HG02885 (cell line): ENCODE data around the gene TLE3.

Source experiments
- ATAC-seq: cut with Tn5 transposase; IDR thresholded peaks from one replicate; pipeline ENCODE4 v1.9.1; 2021; ENCODE audit warnings: mild to moderate bottlenecking; ENCODE audit not compliant: unreplicated experiment, poor library complexity

The TLE3 gene

DNA sequence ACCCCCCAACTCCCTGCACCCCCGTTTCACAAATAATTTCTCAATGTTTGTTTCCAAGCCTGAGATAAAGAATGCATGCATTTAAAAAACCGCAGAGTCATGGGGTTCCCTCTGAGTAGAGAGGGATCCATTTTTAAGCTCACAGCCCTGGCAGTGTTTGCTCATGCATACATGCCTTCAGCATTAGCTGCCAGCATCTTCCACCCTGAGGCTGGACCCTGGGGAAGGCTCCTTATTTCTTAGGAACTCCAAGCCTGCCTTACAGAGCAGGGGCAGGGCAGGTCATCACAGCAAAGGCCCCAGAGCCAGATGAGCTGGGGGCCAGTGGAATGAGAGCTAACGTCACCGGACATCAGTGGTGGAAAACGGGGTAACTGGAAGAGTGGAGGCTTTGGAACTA lies 31.3 kb downstream of the TLE3 start:
- no peak for ATAC-seq

DNA sequence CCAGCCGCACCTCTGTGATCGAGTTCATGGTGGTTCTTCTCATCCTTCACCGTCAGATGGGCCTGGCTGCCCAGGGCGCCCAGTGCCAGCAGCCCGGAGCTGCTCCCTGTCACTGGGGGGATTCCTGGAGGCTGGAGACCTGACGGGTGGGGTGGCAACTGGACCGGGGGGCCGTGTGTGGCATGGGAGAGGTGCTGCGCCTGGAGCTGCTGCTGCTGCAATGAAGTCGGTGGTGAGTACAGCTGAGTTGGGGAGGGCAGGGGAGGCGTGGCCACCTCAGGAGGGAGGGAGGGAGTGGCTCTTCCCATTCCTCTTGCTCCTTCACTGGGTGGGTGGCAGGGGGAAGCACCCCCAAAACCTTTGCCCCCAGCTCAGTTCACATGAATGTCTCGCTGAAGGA lies 31.7 kb downstream of the TLE3 start:
- no peak for ATAC-seq

DNA sequence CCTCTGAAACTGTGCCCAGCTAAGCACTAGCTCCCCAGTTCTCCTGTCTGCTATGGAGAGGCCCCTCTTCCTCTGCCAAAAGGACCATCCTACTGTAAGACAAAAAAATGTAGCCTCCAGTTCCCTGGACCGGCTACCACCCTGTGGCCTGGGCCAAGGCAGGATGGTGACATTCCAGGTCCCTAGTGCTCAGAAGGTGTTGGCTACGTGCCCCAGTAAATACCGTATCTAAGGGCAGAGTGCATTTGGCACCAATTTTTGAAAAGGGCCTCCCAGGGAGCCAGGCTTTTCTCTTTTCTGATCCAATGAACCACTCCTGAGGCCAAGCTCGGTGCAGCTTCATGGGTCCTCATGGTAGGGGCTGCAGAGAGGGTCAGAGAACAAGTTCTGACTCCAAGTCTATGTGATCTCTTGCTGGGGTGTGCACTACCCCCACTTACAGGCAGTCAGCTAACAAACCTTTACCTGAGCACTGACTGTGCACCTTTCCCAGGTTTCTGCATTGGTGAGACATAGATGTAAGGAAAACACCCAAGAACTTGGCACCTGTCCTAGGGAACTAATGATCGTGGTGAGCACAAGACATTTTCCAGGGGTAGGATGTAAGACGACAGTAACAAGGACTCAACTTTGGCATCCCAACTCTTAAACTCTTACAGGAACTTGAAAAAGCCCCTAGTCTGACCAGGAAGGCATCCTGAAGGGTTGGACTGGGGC lies 32.6 kb downstream of the TLE3 start:
- no peak for ATAC-seq

DNA sequence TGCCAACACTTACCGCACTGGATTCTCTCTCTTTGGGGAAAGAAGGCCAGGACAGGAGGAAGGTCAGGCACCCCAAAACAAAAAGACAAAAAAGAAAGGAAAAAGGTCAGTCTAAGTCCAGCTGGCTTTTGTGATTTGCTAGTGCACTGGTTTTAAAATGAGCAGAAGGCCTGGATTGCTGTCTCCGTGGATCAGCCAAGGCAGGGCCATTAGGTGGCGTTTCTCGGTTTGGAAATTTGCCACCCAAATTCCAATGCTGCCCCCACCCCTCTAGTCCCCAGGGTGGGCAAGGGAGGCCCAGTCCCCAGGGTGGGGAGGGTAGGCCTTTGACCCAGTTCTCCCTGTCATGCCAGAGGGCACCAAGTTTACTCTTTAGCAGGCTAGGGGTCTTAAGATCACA lies 33.3 kb downstream of the TLE3 start:
- ATAC-seq = no peak

DNA sequence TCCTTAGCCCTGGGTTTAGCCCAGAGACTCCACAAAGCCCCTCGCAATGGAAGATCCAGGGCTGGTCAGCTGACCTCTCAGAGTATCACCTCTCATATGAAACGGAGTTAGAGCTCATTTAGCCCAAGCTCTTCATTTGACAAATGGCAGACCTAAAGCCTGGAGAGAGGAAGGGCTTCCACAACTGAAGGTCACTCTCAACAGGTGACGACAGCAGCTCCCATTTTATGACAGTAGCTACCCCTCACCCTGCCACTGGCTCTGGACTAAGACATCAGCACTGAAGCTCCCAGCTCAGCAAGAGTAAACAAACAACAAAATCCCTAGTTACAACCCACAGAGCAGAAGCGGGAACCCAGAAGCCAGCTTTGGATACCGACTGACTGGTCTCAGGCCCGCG lies 33.7 kb downstream of the TLE3 start:
- no peak for ATAC-seq

DNA sequence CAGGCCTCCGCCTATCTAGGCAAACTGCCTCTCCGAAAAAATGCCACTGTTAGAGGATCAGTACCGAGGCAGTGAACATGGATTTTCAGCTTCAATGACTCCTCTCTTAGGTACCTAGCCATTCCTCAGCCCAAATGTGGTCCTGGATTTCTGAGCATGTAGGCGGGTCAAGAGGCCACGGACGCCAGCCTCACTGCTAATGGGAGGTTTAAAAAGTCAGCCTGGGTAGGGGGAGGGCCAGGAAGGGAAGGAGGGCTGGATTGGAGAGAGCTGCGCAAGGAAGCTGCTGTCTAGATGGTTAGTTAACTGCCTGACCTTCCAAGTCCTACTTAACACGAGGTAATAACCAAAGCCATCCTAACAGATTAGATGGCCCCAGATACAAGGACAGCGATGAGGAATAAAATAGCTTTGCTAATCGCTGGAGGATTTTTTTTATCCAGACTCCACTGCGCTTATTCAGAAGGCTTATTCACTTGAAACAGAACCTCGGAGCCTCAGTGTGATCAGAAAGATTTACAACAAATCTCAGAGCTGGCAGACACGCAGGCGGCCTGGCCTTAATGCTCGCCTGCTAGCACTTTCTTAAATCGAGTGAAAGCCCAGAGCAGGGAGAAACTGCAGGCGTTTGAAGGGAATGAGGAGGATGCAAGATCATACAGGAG lies 34.3 kb downstream of the TLE3 start:
- ATAC-seq = no peak

DNA sequence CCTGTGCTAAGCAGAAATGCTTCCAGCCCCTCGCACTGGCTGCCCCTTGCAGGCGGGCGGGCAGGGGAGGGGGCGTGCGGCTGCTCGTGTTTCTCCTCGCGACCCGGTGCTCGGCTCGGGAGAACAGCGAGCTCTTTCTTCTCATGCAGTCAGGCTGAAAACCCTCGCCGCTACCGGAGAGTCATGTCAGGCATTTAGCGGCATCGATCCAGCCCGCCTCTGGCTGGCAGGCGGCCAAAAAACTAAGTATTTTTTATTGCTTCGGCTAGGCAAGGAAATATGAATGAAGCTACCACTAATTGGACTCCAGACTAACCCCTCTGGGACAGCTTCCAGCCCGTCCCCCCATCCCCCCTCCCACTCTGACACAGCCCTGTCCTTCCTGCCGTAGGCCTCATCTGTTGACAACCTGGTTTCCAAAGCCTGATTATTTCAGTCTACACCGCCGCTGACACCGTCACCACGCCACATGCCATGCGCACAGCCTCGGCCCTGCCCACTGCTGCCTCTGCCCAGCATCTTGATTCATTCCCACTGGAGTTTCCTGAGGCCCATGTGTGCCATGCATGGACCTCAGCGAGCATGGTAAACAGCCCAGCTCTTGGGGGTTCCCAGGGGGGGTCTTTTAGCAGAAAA lies 35.3 kb downstream of the TLE3 start:
- no peak for ATAC-seq

DNA sequence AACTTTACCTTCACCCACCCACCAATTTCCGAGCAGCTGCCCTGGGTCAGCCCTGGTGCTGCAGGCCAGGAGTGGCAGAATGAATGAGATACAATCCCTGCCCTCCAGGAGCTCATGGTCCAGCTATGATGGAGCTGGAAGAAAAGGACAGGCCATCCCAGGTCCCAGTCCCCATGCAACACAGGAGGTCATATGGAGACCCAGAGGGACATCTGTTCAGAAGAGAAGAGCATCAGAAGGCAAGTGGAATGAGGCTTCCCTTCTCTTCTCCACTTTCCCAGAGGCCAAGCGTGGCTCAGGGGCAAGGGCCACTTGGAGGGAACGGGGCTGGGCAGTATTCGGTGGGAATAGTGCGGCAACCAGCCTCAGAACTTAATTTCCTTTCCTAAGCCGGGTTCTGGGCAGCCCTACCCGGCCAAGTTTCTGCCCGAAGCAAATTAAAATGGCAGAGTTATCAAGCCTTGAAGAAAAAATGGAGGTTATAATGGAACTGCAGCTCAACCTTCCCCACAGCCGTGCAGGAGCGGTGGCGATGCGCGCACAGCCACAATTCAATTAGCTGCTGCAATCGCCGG lies 35.9 kb downstream of the TLE3 start:
- no peak for ATAC-seq

DNA sequence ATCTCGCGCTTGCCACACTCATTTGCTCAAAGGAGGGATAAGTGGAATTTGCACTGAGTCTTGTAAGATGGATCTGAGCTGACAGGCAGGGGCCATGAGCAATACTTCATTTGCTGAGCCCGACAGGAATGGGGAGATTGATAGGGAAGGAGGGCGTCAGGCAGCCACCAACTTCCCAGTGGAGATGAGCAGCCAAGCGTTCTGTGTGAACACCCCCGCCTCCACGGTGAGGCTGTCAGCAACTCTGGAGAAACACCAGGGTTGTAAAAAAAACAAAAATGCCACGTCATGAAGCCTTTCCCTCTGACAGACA lies 36.8 kb downstream of the TLE3 start:
- ATAC-seq = no peak

DNA sequence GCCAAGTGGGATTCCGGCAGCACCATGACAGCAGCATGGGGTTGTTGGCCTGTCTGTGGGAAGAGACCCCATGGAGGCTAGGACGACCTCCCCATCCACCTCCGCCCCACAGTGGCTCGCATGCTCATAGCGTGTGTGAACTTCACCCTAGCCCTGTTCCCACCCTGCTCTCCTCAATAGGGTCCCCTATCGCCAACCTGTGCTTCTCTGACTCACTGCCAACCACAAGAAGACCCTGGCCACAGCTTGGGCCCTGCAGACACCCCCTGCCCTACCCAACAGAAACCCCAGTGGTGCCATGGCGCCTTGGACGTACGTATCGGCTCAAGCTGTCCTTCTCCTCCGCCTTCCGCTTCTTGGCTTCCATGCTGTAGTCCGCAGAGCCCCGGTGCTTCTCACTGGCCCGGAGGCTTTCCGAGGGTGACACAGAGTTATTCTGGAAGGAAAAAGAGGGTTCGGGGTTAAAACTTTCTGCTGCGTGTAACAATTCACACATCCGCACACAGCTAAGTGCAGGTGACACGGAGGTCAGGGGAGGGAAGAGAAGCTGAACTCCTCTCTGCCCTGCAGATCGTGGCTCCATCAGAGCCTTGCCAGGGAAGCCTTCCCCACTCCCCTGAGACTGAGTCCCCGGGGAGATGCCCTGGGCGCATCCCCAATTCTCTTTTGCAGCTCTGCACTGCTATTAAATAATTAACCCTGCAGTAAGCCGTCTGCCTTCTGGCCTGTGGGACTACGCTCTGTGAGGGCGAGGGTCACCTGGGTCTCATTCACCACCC lies 37.3 kb downstream of the TLE3 start:
- ATAC-seq = no peak

DNA sequence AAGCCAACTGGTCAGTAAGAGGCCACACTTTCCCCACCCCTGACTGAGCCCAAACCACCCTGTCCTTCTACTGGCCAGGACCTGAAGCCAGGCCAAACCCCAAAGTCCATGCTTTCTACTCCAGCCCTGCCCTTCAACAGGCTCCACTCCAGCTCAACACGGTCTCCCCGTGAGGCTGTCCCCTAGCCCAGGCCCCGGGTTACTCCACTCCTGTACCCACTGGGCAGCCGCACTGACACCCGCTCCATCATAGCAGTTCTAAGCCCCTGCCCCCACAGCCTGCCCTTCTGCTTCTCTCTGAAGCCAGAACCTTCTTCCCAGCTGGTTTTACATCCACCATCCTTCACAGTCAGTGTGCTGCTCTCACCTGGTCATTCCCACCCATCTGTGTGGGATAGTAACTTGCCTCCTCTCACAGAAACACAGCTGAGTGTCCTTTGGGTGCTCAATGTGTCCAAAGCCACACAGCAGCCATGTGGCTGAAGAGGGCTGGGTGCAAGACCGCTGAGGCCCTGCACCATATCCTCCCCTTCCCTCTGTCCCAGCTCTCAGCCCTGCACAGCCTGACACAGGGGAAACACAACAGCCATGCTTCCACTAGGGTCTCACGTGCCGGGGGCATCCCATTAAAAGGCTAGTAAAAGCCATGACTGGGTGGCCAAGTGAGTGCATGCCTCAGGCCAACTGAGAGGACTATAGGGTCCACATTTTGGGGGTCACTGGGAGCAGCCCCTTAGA lies 38.1 kb downstream of the TLE3 start:
- no peak for ATAC-seq

DNA sequence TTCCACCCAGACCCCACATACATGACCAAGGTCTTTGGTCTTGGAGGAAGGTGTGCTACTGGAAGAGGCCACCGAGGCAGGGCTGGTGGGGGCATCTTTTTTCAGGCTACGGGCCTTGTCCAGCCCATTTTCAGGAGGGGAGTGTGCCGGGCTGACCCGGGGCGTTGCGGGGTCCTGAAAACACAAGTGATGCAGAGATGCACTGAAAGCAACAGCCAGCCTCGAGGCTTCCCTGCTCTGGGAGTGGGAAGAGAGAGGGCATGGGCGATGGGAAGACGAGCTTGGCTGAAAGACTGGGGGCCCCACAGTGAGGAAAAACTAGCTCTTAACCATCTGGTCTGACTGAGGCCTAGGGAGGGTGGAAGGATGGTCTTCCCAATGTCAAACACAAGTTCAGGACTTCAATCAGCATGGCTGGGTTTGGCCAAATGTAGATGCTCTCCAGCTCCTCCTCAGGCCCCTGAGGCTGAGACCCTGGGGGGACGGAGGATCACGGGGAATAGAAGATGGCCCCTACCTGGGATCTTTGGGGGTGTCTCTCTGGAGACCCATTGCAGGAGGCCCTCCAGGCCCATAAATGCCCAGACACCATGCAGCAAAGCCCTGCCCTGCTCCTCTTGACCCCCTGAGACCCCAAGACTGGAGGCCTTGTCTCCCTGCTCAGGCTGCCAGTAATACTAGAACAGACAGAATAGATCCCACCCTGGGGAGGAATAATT lies 38.9 kb downstream of the TLE3 start:
- ATAC-seq = no peak

DNA sequence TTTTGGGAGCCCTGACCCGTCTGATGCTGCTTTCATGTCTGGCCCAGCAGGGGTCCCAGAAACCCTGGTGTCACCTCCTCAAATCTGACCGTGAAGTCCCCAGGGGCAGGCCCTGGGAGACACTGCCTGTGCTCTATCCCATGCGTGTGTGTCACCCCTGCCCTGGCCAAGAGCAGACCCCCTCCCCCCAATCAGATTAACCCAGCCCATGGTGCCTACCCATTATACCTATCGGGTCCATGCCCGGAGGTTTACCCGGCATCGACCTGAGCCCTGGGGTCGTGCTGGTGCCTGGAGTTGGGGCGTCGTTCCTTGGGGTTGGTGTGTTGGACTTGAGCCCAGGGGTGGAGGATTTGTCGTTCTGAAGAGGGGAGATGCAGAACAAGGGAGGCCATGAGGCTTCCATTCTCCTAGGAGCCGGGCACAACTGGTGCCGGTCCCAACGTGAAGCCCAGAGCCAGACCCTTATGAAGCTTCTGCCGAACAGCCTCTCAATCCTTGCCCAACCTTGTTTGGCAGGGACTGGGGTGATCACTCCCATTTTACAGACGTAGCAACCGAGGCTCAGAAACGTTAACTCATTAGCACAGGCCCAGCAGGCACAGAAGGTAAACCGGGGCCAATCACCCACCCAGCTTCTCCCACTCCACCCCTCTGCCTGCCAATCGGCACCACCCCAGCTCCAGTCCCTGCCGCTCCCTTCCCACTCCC lies 39.6 kb downstream of the TLE3 start:
- ATAC-seq = no peak

DNA sequence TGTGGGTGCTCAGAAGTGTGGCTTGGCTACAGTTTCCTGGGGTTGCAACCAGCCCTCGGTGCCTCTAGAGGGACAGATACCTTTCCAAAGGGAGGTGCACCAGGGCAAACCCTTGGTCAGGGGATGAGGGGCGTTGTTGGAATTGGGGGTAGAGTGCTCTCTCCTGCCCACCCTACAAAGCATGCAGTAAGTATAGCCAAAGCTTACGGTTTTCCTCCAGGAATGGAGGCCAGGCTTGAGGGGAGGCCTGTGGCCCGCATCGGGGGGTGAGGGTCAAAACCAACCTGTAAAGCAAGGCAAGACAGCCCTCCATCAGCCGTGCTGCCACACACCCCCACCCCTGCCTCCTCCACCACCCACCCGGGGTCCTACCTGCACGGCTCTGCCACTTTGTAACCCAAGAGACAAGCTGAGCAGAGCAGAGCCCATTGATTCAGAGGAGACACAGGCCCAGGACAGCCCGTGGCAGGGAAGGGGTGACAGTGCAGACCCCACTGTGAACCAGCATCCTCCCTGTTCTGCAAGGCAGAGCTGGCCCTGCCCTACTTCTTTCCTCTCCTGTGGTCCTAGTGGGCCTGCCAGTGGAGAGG lies 41.5 kb downstream of the TLE3 start:
- ATAC-seq = no peak

DNA sequence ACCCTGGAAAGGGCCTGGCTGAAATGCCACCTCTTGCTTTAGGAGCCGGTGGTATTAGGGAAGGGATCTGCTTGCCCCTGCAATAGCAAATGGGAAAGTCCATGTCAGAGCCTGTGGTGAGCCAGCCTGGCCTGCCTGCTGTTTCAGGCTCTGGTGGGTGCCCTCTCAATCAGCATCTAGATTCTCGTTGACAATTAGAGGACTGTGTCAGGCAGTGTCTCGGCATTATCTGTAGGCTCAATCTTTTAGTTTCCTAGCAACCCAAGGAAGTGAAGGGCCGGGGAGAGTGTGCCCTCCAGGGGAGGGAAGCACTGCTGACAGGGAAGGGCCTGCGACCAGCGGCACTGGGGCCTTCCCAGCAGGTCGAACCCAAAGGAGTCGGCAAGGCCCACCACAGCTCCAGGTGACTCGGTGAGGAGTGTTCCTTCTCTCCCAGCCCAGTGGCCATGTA lies 42.1 kb downstream of the TLE3 start:
- no peak for ATAC-seq

DNA sequence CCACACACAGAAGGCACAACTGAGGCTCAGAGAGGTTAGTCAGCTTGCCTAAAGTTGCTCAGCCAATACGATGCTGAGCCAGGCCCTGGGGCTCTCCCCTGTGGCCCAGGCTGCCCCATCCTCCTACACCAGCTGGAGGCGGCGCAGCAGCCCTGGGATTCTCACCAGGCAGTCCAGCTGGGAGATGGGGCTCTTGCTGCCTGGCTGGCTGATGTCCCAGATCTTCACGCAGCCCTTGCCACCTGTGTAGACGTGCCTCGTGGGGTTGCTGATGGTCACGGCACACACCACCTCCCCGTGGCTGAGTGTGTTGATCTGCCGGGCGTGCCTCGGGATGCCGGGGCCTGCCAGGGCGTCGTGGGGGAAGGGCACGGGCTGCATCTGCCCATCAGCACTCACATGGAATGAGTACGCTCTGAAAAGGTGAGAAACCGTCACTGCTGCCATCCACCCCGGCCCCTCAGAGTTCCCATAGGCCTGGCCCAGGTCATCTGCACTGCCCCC lies 42.8 kb downstream of the TLE3 start:
- no peak for ATAC-seq

DNA sequence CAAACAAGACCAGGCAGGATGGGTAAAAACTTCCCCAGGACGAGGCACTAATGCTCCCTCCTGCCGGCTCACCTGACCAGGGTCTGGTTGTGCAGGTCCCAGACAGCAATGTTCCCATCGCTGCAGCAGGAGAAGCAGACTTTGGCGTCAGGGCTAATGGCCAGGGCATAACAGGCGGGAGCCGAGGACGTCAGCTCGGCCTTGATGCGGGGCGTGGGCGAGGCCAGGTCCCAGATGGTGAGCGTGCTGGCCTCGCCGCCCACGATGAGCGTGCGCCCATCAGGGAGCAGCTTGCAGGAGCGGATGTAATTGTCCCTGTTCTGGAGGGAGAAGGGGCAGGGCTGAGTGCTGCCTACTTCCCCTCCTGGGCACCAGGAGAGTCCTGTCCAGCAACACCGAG lies 43.4 kb downstream of the TLE3 start:
- ATAC-seq = no peak

DNA sequence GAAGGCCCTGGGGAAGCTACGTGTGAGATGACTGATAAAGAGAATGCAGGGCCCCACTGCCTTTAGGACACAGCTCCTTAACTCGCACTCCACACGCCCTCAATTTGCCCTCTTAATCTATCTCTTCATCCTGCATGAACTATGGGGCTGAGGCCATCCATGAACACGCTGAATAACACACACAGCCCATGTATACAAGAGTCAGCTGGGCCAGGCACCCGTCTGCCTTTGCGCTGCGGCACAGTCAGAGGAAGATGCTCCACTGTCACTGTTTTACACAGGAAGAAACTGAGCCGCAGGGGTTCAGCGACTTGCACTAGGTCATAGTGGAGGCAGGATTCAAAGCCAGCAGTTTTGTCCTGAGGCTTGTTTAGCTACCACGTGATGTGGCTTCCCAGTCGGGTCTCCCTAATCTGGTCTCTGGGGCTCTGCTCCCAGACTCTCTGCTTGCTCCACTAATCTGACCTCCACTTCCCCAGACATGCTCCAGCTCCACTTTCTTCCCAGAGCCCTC lies 43.9 kb downstream of the TLE3 start:
- no peak for ATAC-seq
